Smooth muscle cell (in vitro differentiated cells): ENCODE data around the gene BEND4. TPM values are rescaled to one million over a fixed set of nuclear protein-coding genes. Genes with fewer than 3 reads are reported as not detected.

Experiments used
- DNase-seq: peaks from one replicate; lab custom pipeline; 2025; ENCODE audit not compliant: unreplicated experiment; lab: John Stamatoyannopoulos, UW
- H2AFZ ChIP-seq: fragments of 200-600 bp; sonication (generic); 2 replicates; pipeline ENCODE4 v1.6.0; 2016; ENCODE audit warnings: antibody characterized with exemption, low read depth, mild to moderate bottlenecking
- H3F3A ChIP-seq: fragments of 200-600 bp; sonication (generic); 2 replicates; pipeline ENCODE4 v1.6.0; 2017; ENCODE audit warnings: antibody characterized with exemption, low read depth
- H3K27ac ChIP-seq: fragments of 200-600 bp; sonication (generic); 2 replicates; pipeline ENCODE4 v1.5.1; 2016; ENCODE audit warnings: low read depth, mild to moderate bottlenecking
- H3K27me3 ChIP-seq: fragments of 200-600 bp; sonication (generic); 2 replicates; pipeline ENCODE4 v1.6.1; 2016; ENCODE audit warnings: low read depth, mild to moderate bottlenecking
- H3K36me3 ChIP-seq: fragments of 200-600 bp; sonication (generic); 2 replicates; pipeline ENCODE4 v1.5.1; 2016; ENCODE audit warnings: low read depth
- H3K4me1 ChIP-seq: fragments of 200-600 bp; sonication (generic); 2 replicates; pipeline ENCODE4 v1.5.1; 2016; ENCODE audit warnings: low read depth
- H3K4me2 ChIP-seq: fragments of 200-600 bp; sonication (generic); 2 replicates; pipeline ENCODE4 v1.6.0; 2016; ENCODE audit warnings: mild to moderate bottlenecking
- H3K4me3 ChIP-seq: fragments of 200-600 bp; sonication (generic); 2 replicates; pipeline ENCODE4 v1.5.1; 2016; ENCODE audit warnings: mild to moderate bottlenecking
- H3K79me2 ChIP-seq: fragments of 200-600 bp; sonication (generic); 2 replicates; pipeline ENCODE4 v1.6.0; 2016; ENCODE audit warnings: low read depth, mild to moderate bottlenecking
- H3K9ac ChIP-seq: fragments of 200-600 bp; sonication (generic); 2 replicates; pipeline ENCODE4 v1.6.0; 2016; ENCODE audit warnings: low read depth
- H3K9me3 ChIP-seq: fragments of 200-600 bp; sonication (generic); replicated peaks from 2 replicates; pipeline ENCODE4 v1.5.1; 2016; ENCODE audit warnings: low read depth
- H4K20me1 ChIP-seq: fragments of 200-600 bp; sonication (generic); 2 replicates; pipeline ENCODE4 v1.6.0; 2016; ENCODE audit warnings: low read depth
- WGBS: methylation state at CpG from one replicate; pipeline ENCODE4 v1.1.7; 2016; ENCODE audit warnings: low lambda C conversion rate; 5-methylcytosine and 5-hydroxymethylcytosine counted together
- polyA plus RNA-seq: library from polyadenylated mRNA; unstranded; fragments of >200 nt; fragmentation: Nextera tagmentation; extraction: Ambion mirVana; gene quantifications from 2 replicates; pipeline ENCODE4 v1.2.1, GENCODE V29; 2016
- total RNA-seq: library from RNA; depleted of rRNA; stranded (reverse); fragments of >200 nt; gene quantifications from 2 replicates; pipeline ENCODE4 v1.2.3, GENCODE V29; 2014
- TF ChIP-seq, protein P1 (sequence below): fragments of 200-600 bp; sonication (generic); IDR thresholded peaks from 2 replicates; pipeline ENCODE4 v1.5.1; 2017; ENCODE audit warnings: borderline replicate concordance, mild to moderate bottlenecking, antibody characterized with exemption; ENCODE audit not compliant: insufficient read depth, poor library complexity, severe bottlenecking

Gene BEND4
- total RNA-seq (0.04 TPM in 1 of 2 replicates, not detected in the other), polyA plus RNA-seq (0.06 TPM in 1 of 2 replicates, not detected in the other)

DNA sequence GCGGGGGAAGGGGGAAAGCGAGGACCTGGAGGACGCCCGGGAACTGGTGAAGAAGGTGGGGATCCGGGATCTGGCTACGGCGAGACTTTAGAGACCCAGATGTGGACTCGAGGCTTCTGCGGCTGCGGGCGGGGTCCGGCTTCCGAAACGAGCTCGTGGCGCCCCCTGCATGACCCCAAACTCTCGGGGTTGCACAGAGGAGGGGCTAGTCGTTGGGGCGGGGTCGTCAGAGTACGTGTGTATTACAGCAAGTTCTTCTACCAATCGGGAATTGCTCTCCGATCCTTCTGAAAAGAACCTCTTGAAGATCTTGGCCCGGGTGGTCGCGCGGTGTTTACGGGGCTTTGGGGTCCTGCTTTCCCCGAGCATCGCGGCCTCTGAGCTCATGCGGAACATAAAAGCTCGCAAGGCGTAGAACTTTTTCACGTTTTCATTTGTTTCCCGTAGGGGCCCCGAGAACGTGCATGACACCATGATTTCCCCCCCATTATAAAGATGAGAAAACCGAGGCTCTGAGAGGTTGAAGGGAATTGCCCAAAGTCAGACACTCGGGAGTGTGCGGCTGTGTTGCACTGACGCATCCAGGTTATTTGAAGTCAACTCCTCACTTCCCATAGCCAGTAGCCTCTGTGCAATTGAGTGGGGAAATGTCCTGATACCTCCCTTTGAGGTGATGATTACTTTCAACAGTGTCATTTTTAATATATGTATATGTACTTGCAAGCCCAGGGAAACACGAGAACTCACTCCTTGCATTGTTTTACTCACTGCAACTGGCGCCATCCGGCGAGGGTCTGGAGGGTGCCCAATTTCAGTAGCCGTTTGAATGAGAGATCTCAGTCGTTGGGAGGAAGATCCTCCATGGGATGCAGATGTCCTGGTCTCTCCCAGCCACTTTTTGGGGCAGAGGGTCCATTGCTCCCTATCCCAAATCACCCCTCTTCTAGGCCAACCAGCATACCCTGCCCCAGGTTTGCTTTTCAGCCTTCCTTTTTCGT lies at the start of gene BEND4:
Gene BEND4, minus strand, starts transcription at position 149 of the 998 bp plus-strand sequence. CDS start 512 bp downstream, outside the sequence.
- peaks cover 12% of the 10 kb centered on the region for H3K4me1 ChIP-seq
- no peaks in the 10 kb centered on the region for H3K36me3 ChIP-seq
- H3K4me2 ChIP-seq, result peak within 1 kb of the TSS; percentile 93
- H3K9me3 ChIP-seq, result no peaks in the 10 kb centered on the region
- no peaks in the 10 kb centered on the region for H3K79me2 ChIP-seq
- no peak for DNase-seq
- no peak within 1 kb of the TSS for H3K27ac ChIP-seq
- H3K9ac ChIP-seq, result no peak within 1 kb of the TSS
- no peaks in the 10 kb centered on the region for H3F3A ChIP-seq
- peak within 1 kb of the TSS; percentile 77 for H2AFZ ChIP-seq
- 16% methylated on average over 44 of the region's 49 CpGs for WGBS
- peaks cover 79% of the 10 kb centered on the region for H3K27me3 ChIP-seq
- peak within 1 kb of the TSS; percentile 56 for H3K4me3 ChIP-seq
- TF ChIP-seq, protein P1, sequence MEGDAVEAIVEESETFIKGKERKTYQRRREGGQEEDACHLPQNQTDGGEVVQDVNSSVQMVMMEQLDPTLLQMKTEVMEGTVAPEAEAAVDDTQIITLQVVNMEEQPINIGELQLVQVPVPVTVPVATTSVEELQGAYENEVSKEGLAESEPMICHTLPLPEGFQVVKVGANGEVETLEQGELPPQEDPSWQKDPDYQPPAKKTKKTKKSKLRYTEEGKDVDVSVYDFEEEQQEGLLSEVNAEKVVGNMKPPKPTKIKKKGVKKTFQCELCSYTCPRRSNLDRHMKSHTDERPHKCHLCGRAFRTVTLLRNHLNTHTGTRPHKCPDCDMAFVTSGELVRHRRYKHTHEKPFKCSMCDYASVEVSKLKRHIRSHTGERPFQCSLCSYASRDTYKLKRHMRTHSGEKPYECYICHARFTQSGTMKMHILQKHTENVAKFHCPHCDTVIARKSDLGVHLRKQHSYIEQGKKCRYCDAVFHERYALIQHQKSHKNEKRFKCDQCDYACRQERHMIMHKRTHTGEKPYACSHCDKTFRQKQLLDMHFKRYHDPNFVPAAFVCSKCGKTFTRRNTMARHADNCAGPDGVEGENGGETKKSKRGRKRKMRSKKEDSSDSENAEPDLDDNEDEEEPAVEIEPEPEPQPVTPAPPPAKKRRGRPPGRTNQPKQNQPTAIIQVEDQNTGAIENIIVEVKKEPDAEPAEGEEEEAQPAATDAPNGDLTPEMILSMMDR, result no peak
- no peaks in the 10 kb centered on the region for H4K20me1 ChIP-seq

DNA sequence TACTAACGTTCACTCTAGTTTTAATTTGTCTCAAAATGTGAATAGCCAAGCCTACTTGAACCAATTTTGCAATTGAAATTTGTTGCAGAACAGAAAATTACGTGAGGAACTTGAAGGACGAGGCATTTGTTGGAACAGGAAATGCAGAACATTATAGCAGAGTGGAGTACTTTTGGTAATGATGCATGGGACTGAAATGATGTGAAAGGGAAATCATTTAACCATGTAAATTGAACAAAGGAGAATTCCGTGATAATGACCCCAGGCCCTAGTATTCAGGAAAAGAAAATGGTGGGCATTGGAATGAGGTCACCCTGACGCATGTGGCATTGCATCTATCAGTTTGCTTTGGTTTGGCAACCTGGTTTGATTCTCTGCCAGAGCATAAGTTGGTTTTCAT lies 44.9 kb upstream of the BEND4 start:
- TF ChIP-seq, protein P1, result no peak
- no peaks in the 10 kb centered on the region for H4K20me1 ChIP-seq
- H3K27me3 ChIP-seq, result no peaks in the 10 kb centered on the region
- no peak for DNase-seq
- H3K36me3 ChIP-seq, result no peaks in the 10 kb centered on the region
- no peak overlapping the region for H3K9ac ChIP-seq
- H3K4me1 ChIP-seq, result no peaks in the 10 kb centered on the region
- H3K4me2 ChIP-seq, result no peak overlapping the region
- no peak overlapping the region for H2AFZ ChIP-seq
- WGBS, result 89% methylated on average over 5 of the region's 5 CpGs
- no peak overlapping the region for H3K4me3 ChIP-seq
- no peak overlapping the region for H3K27ac ChIP-seq
- no peaks in the 10 kb centered on the region for H3K9me3 ChIP-seq
- no peaks in the 10 kb centered on the region for H3F3A ChIP-seq
- no peaks in the 10 kb centered on the region for H3K79me2 ChIP-seq

DNA sequence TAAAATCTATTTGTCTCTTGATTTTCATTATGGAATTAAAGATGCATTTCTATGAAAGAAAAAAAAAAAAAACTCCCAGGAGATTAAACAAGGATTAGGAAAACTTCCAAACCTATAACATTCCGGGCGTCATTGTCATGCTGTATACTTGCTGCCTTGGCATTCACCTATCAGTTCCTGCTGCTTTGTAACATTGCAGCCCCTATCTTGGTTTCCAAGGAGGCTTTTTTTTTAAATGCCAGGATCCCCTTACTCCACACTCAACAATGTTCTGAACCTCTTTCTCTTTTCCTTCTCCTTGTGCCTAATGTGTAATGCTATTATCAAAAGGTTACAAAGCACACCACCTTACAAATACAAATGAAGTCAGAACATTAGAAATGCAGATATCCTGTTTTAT lies 20.5 kb upstream of the BEND4 start:
- Histone ChIP-seq H3K9me3 (no peaks in the 10 kb centered on the region), H3K27ac (no peak overlapping the region), H3K9ac (no peak overlapping the region), H3K4me1 (no peaks in the 10 kb centered on the region), H3K27me3 (no peaks in the 10 kb centered on the region), H3K36me3 (no peaks in the 10 kb centered on the region), H3K4me2 (no peak overlapping the region), H3K79me2 (no peaks in the 10 kb centered on the region), H2AFZ (no peak overlapping the region), H3K4me3 (no peak overlapping the region), H4K20me1 (no peaks in the 10 kb centered on the region), H3F3A (no peaks in the 10 kb centered on the region)
- 80% methylated on average over 2 of the region's 2 CpGs for WGBS
- TF ChIP-seq, protein P1, result no peak
- DNase-seq, result no peak
